K562 (cell line): ENCODE measurements around the gene INPP4B. TPM values are rescaled to one million over a fixed set of nuclear protein-coding genes. Genes with fewer than 3 reads are reported as not detected.

Experiments used
- ATAC-seq: fragments of 200-7000 bp; cut with Tn5 transposase; 3 replicates; pipeline ENCODE4 v1.9.1; 2020; ENCODE audit warnings: moderate library complexity
- BruUV-seq: library from RNA; stranded (reverse); fragments of 400-500 nt; replicated peaks from 2 replicates; lab custom pipeline; 2021; lab: Mats Ljungman, UMichigan
- CTCF ChIA-PET: fragments of 300-600 bp; formaldehyde crosslinking; extraction: SDS; loops from one replicate; lab custom pipeline; 2021; ENCODE audit warnings: low intra/inter-chr PET ratio; lab: Yijun Ruan, JAX
- POLR2A ChIA-PET: fragments of 300-600, 350-650 bp; sonication (Branson Sonifier 250); formaldehyde crosslinking; extraction: SDS; loops from one replicate; lab custom pipeline; 2021; ENCODE audit warnings: antibody characterized with exemption, inconsistent platforms; lab: Yijun Ruan, JAX
- DNase-seq, 4 experiments: peaks; one replicate each; pipeline versions ENCODE4 v3.0.0 to v3.0.0-alpha.2; 2011 to 2018; ENCODE audit warnings: low spot score in 3 of 4, mixed read lengths in 3 of 4; ENCODE audit errors: extremely low read depth in 1 of 4
- FAIRE-seq: peaks from 2 replicates; lab custom pipeline; 2011; peaks lifted over from hg19 to GRCh38; lab: Jason Lieb, UNC
- H2AFZ ChIP-seq: 2 replicates; pipeline ENCODE4 v1.6.0; 2011; ENCODE audit warnings: low read depth, low read length, control low read depth, inconsistent platforms
- H3K27ac ChIP-seq: fragments of 200-600 bp; 3 replicates; pipeline ENCODE4 v1.8.0; 2011; ENCODE audit warnings: low read depth, mild to moderate bottlenecking, control low read depth, inconsistent platforms, low read length, moderate library complexity, mixed read lengths; ENCODE audit errors: extremely low read depth
- H3K27me3 ChIP-seq, 2 experiments: fragments of 300-600 bp in 1 of 2; 2 replicates in 1 of 2; 3 replicates in 1 of 2; pipeline versions ENCODE4 v1.6.0 to v1.8.0; 2011; ENCODE audit warnings: inconsistent platforms in 2 of 2, low read length in 2 of 2, mild to moderate bottlenecking in 1 of 2, mixed read lengths in 1 of 2, moderate library complexity in 1 of 2; ENCODE audit not compliant: control insufficient read depth in 2 of 2, insufficient read depth in 2 of 2
- H3K36me3 ChIP-seq: fragments of 300-600 bp; 3 replicates; pipeline ENCODE4 v1.8.0; 2011; ENCODE audit warnings: mild to moderate bottlenecking, low read length, inconsistent platforms; ENCODE audit not compliant: control insufficient read depth, insufficient read depth
- H3K4me1 ChIP-seq, 2 experiments: fragments of 200-600 bp in 1 of 2; replicated peaks in 1 of 2; 2 replicates in 1 of 2; 3 replicates in 1 of 2; pipeline versions ENCODE4 v1.5.1 to v1.8.0; 2011; ENCODE audit warnings: inconsistent platforms in 2 of 2, low read length in 2 of 2, mild to moderate bottlenecking in 1 of 2, mixed read lengths in 1 of 2, moderate library complexity in 1 of 2; ENCODE audit not compliant: control insufficient read depth in 2 of 2, insufficient read depth in 2 of 2
- H3K4me2 ChIP-seq: 2 replicates; pipeline ENCODE4 v1.6.1; 2011; ENCODE audit warnings: low read length, control low read depth, inconsistent platforms, mixed read lengths; ENCODE audit not compliant: insufficient read depth
- H3K4me3 ChIP-seq: fragments of 200-600 bp; sonication (generic), shearing (Covaris generic); 2 replicates; pipeline ENCODE4 v1.5.1; 2016; ENCODE audit warnings: control low read depth, inconsistent platforms
- H3K79me2 ChIP-seq: fragments of 200-600 bp; 3 replicates; pipeline ENCODE4 v1.8.0; 2011; ENCODE audit warnings: low read length, inconsistent platforms; ENCODE audit not compliant: control insufficient read depth, insufficient read depth
- H3K9ac ChIP-seq, 2 experiments: 2 replicates each; pipeline versions ENCODE4 v1.6.0 to v1.6.1; 2011; ENCODE audit warnings: low read depth in 2 of 2, low read length in 2 of 2, control low read depth in 1 of 2, inconsistent platforms in 1 of 2, mild to moderate bottlenecking in 1 of 2, mixed read lengths in 1 of 2; ENCODE audit not compliant: insufficient read depth in 1 of 2
- H3K9me1 ChIP-seq: one replicate; pipeline ENCODE4 v1.6.0; 2011; ENCODE audit warnings: inconsistent platforms, mild to moderate bottlenecking, low read length, moderate library complexity; ENCODE audit not compliant: control insufficient read depth, insufficient read depth
- H3K9me3 ChIP-seq: replicated peaks from 2 replicates; pipeline ENCODE4 v1.5.1; 2011; ENCODE audit warnings: low read depth, low read length, inconsistent platforms; ENCODE audit not compliant: control insufficient read depth, insufficient read depth
- H4K20me1 ChIP-seq: replicated peaks from 2 replicates; pipeline ENCODE4 v1.6.1; 2011; ENCODE audit warnings: low read length, inconsistent platforms, mixed read lengths; ENCODE audit not compliant: control insufficient read depth, insufficient read depth
- CCAR2 ChIP-seq: fragments of 200-400 bp; formaldehyde crosslinking; IDR thresholded peaks from 2 replicates; pipeline ENCODE4 v1.6.1; 2017; ENCODE audit warnings: mild to moderate bottlenecking, low read depth, low read length
- CSDE1 ChIP-seq, 2 experiments: fragments of 450-650 bp; IDR thresholded peaks; 2 replicates each; pipeline ENCODE4 v1.6.1; 2016; ENCODE audit warnings: mild to moderate bottlenecking in 1 of 2
- EHMT2 ChIP-seq: fragments of 450-650 bp; IDR thresholded peaks from 2 replicates; pipeline ENCODE4 v1.6.1; 2018; ENCODE audit warnings: antibody characterized with exemption
- HOXB6 ChIP-seq: fragments of 250-450 bp; sonication (Bioruptor Pico); IDR thresholded peaks from 2 replicates; pipeline ENCODE4 v1.5.1; 2022; ENCODE audit warnings: mild to moderate bottlenecking, borderline replicate concordance
- ILF3 ChIP-seq: fragments of 450-650 bp; IDR thresholded peaks from 2 replicates; pipeline ENCODE4 v1.6.1; 2018; ENCODE audit warnings: antibody characterized with exemption, mild to moderate bottlenecking, moderate library complexity, borderline replicate concordance
- SUPT5H ChIP-seq: fragments of 450-650 bp; IDR thresholded peaks from 2 replicates; pipeline ENCODE4 v1.6.1; 2016
- ZNF282 ChIP-seq: sonication (generic); formaldehyde crosslinking; IDR thresholded peaks from 2 replicates; pipeline ENCODE4 v1.8.1; 2023; ENCODE audit warnings: missing genetic modification reagents
- WGBS: fragments of 100-300 bp; shearing (Covaris generic); methylation state at CpG from one replicate; pipeline ENCODE4 v1.1.6; 2016; ENCODE audit warnings: low coverage, mixed read lengths; ENCODE audit not compliant: insufficient coverage; ENCODE audit errors: missing lambda C conversion rate; 5-methylcytosine and 5-hydroxymethylcytosine counted together
- in situ Hi-C: fragments of 300-500 bp; cut with MboI; formaldehyde crosslinking; loops from 4 replicates; pipeline ENCODE4 v1.15.0; 2018; ENCODE audit warnings: inconsistent platforms, mixed read lengths
- intact Hi-C: fragments of 100-400 bp; cut with micrococcal nuclease; formaldehyde crosslinking; loops from 2 replicates; pipeline ENCODE4 v1.14.2; 2022
- polyA plus RNA-seq, 8 experiments: library from polyadenylated mRNA; depleted of rRNA in 4 of 8; stranded (reverse) in 5 of 8; unstranded in 3 of 8; fragments of >200 nt; fragmentation: Nextera tagmentation in 2 of 8; fragmentation: Illumina TruSeq in 1 of 8; extraction: Ambion mirVana in 2 of 8; extraction: Trizol in 1 of 8; gene quantifications; 2 replicates each; pipeline versions ENCODE4 v1.2.1 to v1.2.3, GENCODE V29; 2011 to 2014; ENCODE audit warnings: inconsistent platforms in 1 of 8, missing spikeins in 1 of 8
- total RNA-seq, 7 experiments: library from RNA; depleted of rRNA in 6 of 7; stranded (reverse); fragments of >200 nt in 6 of 7; fragmentation: Illumina TruSeq in 2 of 7; extraction: Trizol in 2 of 7; gene quantifications; 2 replicates each; pipeline versions ENCODE4 v1.2.1 to v1.2.3, GENCODE V29; 2011 to 2021; ENCODE audit warnings: low replicate concordance in 1 of 7
- TF ChIP-seq, protein P1 (sequence below): fragments of 250-450 bp; sonication (Bioruptor Pico); IDR thresholded peaks from 2 replicates; pipeline ENCODE4 v1.8.0; 2022; ENCODE audit warnings: moderate library complexity, mild to moderate bottlenecking, inconsistent platforms

The INPP4B gene
- total and polyA plus RNA-seq, 9 of the 15 experiments (the other 6 are each of a cell fraction or from before 2014, with no cell fraction given) = 0.04 to 0.11 TPM; not detected in 7

DNA sequence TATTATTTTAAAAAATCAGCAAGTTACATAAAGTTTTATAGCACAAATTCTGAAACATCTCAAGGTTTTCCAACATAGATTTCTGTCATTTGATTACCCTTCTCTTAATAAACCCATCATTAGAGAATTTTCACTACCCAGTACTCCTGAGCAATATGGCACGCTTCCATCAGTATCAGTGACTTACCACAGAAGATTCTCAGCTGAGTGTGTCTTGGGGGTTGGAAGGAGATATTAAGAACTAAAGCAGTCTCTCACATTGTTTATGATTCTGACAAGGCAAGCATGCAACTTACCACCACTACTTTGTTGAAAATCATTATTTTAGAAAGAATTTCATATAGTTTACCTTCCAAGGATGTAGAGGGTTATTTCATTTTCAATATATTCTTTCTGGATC lies 67.7 kb downstream of the INPP4B start:
- H3K27me3 ChIP-seq = no peaks in the 10 kb centered on the region
- H3K9me1 ChIP-seq = no peaks in the 10 kb centered on the region
- no peak for ATAC-seq
- no peak overlapping the region for H2AFZ ChIP-seq
- ChIA-PET POLR2A (no interaction called here), CTCF (no interaction called here)
- H3K27ac ChIP-seq = no peak overlapping the region
- TF ChIP-seq CSDE1 (IDR thresholded peaks at IDR 0.05) (no peak), ZNF282 (no peak)
- no peaks in the 10 kb centered on the region for H3K79me2 ChIP-seq
- in situ Hi-C loops = no loop called here
- intact Hi-C loops = no loop called here
- 0% methylated on average over 1 of the region's 1 CpG for WGBS
- H3K9ac ChIP-seq = no peak overlapping the region
- FAIRE-seq = no peak
- H3K36me3 ChIP-seq = no peaks in the 10 kb centered on the region
- no TSS peak for BruUV-seq
- no peak overlapping the region for H3K4me2 ChIP-seq
- no peak overlapping the region for H3K4me3 ChIP-seq
- H3K9me3 ChIP-seq = no peaks in the 10 kb centered on the region; the same call in 1 of the 2 replicates
- no peaks in the 10 kb centered on the region for H3K4me1 ChIP-seq
- H4K20me1 ChIP-seq = no peaks in the 10 kb centered on the region
- DNase-seq = no peak

GRCh38 chr4:142777045-142777743 lies 68.9 kb downstream of the INPP4B start:
- in situ Hi-C loops = no loop called here
- TF ChIP-seq ILF3 = no peak
- no peak for TF ChIP-seq CCAR2
- TF ChIP-seq SUPT5H = no peak
- TF ChIP-seq HOXB6 (CRISPR knock-in tag) = no peak
- TF ChIP-seq EHMT2 = no peak
- TF ChIP-seq, protein P1, sequence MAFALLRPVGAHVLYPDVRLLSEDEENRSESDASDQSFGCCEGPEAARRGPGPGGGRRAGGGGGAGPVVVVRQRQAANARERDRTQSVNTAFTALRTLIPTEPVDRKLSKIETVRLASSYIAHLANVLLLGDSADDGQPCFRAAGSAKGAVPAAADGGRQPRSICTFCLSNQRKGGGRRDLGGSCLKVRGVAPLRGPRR = no peak
- ChIA-PET POLR2A (no interaction called here), CTCF (no interaction called here)
- intact Hi-C loops = no loop called here
- H3K4me2 ChIP-seq = no peak overlapping the region
- ATAC-seq (no peak), FAIRE-seq (no peak), DNase-seq (no peak)
- no peaks in the 10 kb centered on the region; the same call in 1 of the 2 replicates for H3K9me3 ChIP-seq
- H4K20me1 ChIP-seq = no peaks in the 10 kb centered on the region
- no peaks in the 10 kb centered on the region for H3K79me2 ChIP-seq
- 0% methylated on average over 4 of the region's 4 CpGs for WGBS
- no peak overlapping the region for H3K4me3 ChIP-seq
- no peak overlapping the region for H3K27ac ChIP-seq
- no peaks in the 10 kb centered on the region for H3K36me3 ChIP-seq
- BruUV-seq = no TSS peak
- no peak overlapping the region for H3K9ac ChIP-seq
- no peaks in the 10 kb centered on the region for H3K9me1 ChIP-seq
- no peak overlapping the region for H2AFZ ChIP-seq
- no peaks in the 10 kb centered on the region for H3K4me1 ChIP-seq
- no peaks in the 10 kb centered on the region for H3K27me3 ChIP-seq
